HCT116 (cell line): Measurements from ENCODE around the gene AGAP1. TPM values are rescaled to one million over a fixed set of nuclear protein-coding genes. Genes with fewer than 3 reads are reported as not detected.

Source experiments
- ATAC-seq: fragments of 200-7000 bp; cut with Tn5 transposase; 2 replicates; pipeline ENCODE4 v1.9.1; 2020; ENCODE audit warnings: mild to moderate bottlenecking, moderate library complexity
- BruUV-seq: library from RNA; stranded (reverse); fragments of 400-500 nt; replicated peaks from 2 replicates; lab custom pipeline; 2021; lab: Mats Ljungman, UMichigan
- CTCF ChIA-PET: fragments of 300-600 bp; sonication (Branson Sonifier 250); formaldehyde crosslinking; loops from one replicate; lab custom pipeline; 2021; ENCODE audit warnings: antibody characterized with exemption; lab: Charles Lee
- POLR2A ChIA-PET: fragments of 300-600, 350-600 bp; sonication (Branson Sonifier 250); formaldehyde crosslinking; loops from one replicate; lab custom pipeline; 2021; ENCODE audit warnings: antibody characterized with exemption; lab: Charles Lee
- RAD21 ChIA-PET, 2 experiments: fragments of 300-600 bp; sonication (Branson Sonifier 250); formaldehyde crosslinking; loops; one replicate each; lab custom pipeline; 2023; ENCODE audit warnings: low total read pairs in 2 of 2; ENCODE audit not compliant: uncharacterized antibody in 2 of 2, unreplicated experiment in 2 of 2, low non-redundant PET in 1 of 2; lab: Charles Lee
- DNase-seq: peaks from one replicate; pipeline ENCODE4 v3.0.0-alpha.2; 2010; ENCODE audit warnings: low read depth, low spot score
- H2AFZ ChIP-seq: fragments of 200-600 bp; shearing (Covaris generic), sonication (generic); 2 replicates; pipeline ENCODE4 v1.6.1; 2017; ENCODE audit warnings: low read depth, mixed run types, mixed read lengths, antibody characterized with exemption, low read length; ENCODE audit not compliant: poor library complexity, severe bottlenecking
- H3K27ac ChIP-seq: 2 replicates; pipeline ENCODE4 v1.5.1; 2012; ENCODE audit warnings: low read depth, low read length
- H3K27me3 ChIP-seq: fragments of 200-600 bp; sonication (generic); 2 replicates; pipeline ENCODE4 v1.6.1; 2016; ENCODE audit warnings: mixed run types, low read length, mixed read lengths; ENCODE audit not compliant: insufficient read depth
- H3K36me3 ChIP-seq, 2 experiments: fragments of 200-500 bp in 1 of 2; fragments of 200-600 bp in 1 of 2; sonication (Bioruptor generic) in 1 of 2; sonication (generic) in 1 of 2; 2 replicates each; pipeline versions ENCODE4 v1.5.1 to v1.6.1; 2014 to 2016; ENCODE audit warnings: low read length in 2 of 2, inconsistent platforms in 1 of 2, mixed read lengths in 1 of 2, mixed run types in 1 of 2; ENCODE audit not compliant: insufficient read depth in 2 of 2, control insufficient read depth in 1 of 2
- H3K4me1 ChIP-seq, 2 experiments: fragments of 200-600 bp in 1 of 2; sonication (generic) in 1 of 2; 2 replicates each; pipeline versions ENCODE4 v1.5.1 to v1.6.1; 2012 to 2017; ENCODE audit warnings: low read length in 2 of 2, inconsistent platforms in 1 of 2, mild to moderate bottlenecking in 1 of 2, mixed read lengths in 1 of 2, mixed run types in 1 of 2, moderate library complexity in 1 of 2; ENCODE audit not compliant: insufficient read depth in 2 of 2, control insufficient read depth in 1 of 2
- H3K4me2 ChIP-seq: fragments of 200-600 bp; sonication (generic); 2 replicates; pipeline ENCODE4 v1.6.1; 2017; ENCODE audit warnings: mixed run types, low read length, mixed read lengths
- H3K4me3 ChIP-seq, 2 experiments: fragments of 200-600 bp in 1 of 2; sonication (generic) in 1 of 2; replicated peaks in 1 of 2; 2 replicates each; pipeline ENCODE4 v1.5.1; 2011 to 2016; ENCODE audit warnings: low read length in 2 of 2, control low read depth in 1 of 2, low read depth in 1 of 2, mild to moderate bottlenecking in 1 of 2, mixed read lengths in 1 of 2, mixed run types in 1 of 2
- H3K79me2 ChIP-seq: fragments of 200-600 bp; sonication (generic); 2 replicates; pipeline ENCODE4 v1.6.1; 2017; ENCODE audit warnings: mild to moderate bottlenecking, mixed run types, low read length, moderate library complexity, mixed read lengths; ENCODE audit not compliant: insufficient read depth
- H3K9ac ChIP-seq: fragments of 200-600 bp; sonication (generic); 2 replicates; pipeline ENCODE4 v1.6.1; 2016; ENCODE audit warnings: low read length, mixed read lengths
- H3K9me2 ChIP-seq: fragments of 200-600 bp; sonication (generic), shearing (Covaris generic); 2 replicates; pipeline ENCODE4 v1.6.1; 2017; ENCODE audit warnings: mixed run types, mild to moderate bottlenecking, moderate library complexity; ENCODE audit not compliant: insufficient read depth
- H3K9me3 ChIP-seq, 2 experiments: fragments of 200-500 bp in 1 of 2; fragments of 200-600 bp in 1 of 2; sonication (Bioruptor generic) in 1 of 2; sonication (generic) in 1 of 2; 2 replicates each; pipeline ENCODE4 v1.6.1; 2014 to 2017; ENCODE audit warnings: low read length in 2 of 2, mixed read lengths in 2 of 2, inconsistent platforms in 1 of 2, low read depth in 1 of 2, mild to moderate bottlenecking in 1 of 2, mixed run types in 1 of 2, moderate library complexity in 1 of 2; ENCODE audit not compliant: control insufficient read depth in 1 of 2, insufficient read depth in 1 of 2
- H4K20me1 ChIP-seq: fragments of 200-600 bp; sonication (generic), shearing (Covaris generic); 2 replicates; pipeline ENCODE4 v1.6.1; 2017; ENCODE audit warnings: mixed run types, mild to moderate bottlenecking, moderate library complexity; ENCODE audit not compliant: insufficient read depth
- CBX3 ChIP-seq: IDR thresholded peaks from 2 replicates; pipeline ENCODE4 v1.6.1; 2012; ENCODE audit warnings: low read depth
- CTCF ChIP-seq, 3 experiments: fragments of 200-600 bp in 1 of 3; sonication (generic) in 1 of 3; IDR thresholded peaks in 2 of 3; conservative IDR thresholded peaks in 1 of 3; 2 replicates each; pipeline ENCODE4 v1.5.1; 2012 to 2017; ENCODE audit warnings: low read depth in 2 of 3, low read length in 2 of 3, antibody characterized with exemption in 1 of 3, borderline replicate concordance in 1 of 3, control low read depth in 1 of 3, mild to moderate bottlenecking in 1 of 3, mixed read lengths in 1 of 3, mixed run types in 1 of 3, moderate library complexity in 1 of 3; ENCODE audit not compliant: insufficient read depth in 1 of 3
- ELF1 ChIP-seq: IDR thresholded peaks from 2 replicates; pipeline ENCODE4 v1.6.1; 2012; ENCODE audit warnings: low read depth, borderline replicate concordance
- EZH2 ChIP-seq: fragments of 200-600 bp; sonication (generic); IDR thresholded peaks from 2 replicates; pipeline ENCODE4 v1.6.1; 2017; ENCODE audit warnings: antibody characterized with exemption, mixed run types
- EZH2phosphoT487 ChIP-seq: fragments of 200-600 bp; IDR thresholded peaks from 2 replicates; pipeline ENCODE4 v1.6.1; 2018; ENCODE audit warnings: antibody characterized with exemption, borderline replicate concordance
- FOSL1 ChIP-seq: IDR thresholded peaks from 2 replicates; pipeline ENCODE4 v1.6.1; 2012; ENCODE audit warnings: low read depth
- JUND ChIP-seq: IDR thresholded peaks from 2 replicates; pipeline ENCODE4 v1.6.1; 2012
- POLR2AphosphoS5 ChIP-seq: IDR thresholded peaks from 2 replicates; pipeline ENCODE4 v1.6.1; 2011; ENCODE audit warnings: mild to moderate bottlenecking, low read depth, low read length, moderate library complexity
- RAD21 ChIP-seq: IDR thresholded peaks from 2 replicates; pipeline ENCODE4 v1.6.1; 2012; ENCODE audit warnings: low read depth, mild to moderate bottlenecking
- SP1 ChIP-seq: IDR thresholded peaks from 2 replicates; pipeline ENCODE4 v1.6.1; 2012; ENCODE audit warnings: low read depth
- SRF ChIP-seq: IDR thresholded peaks from 2 replicates; pipeline ENCODE4 v1.6.1; 2012; ENCODE audit warnings: low read depth
- ZBTB33 ChIP-seq: IDR thresholded peaks from 2 replicates; pipeline ENCODE4 v1.6.1; 2011; ENCODE audit warnings: mild to moderate bottlenecking, low read length, moderate library complexity; ENCODE audit not compliant: insufficient replicate concordance; ENCODE audit errors: extremely low read depth
- ZFX ChIP-seq: fragments of 450-650 bp; IDR thresholded peaks from 2 replicates; pipeline ENCODE4 v1.6.1; 2017
- ZNF274 ChIP-seq: fragments of 200-500 bp; sonication (Bioruptor generic); IDR thresholded peaks from 2 replicates; pipeline ENCODE4 v1.6.1; 2014; ENCODE audit warnings: mild to moderate bottlenecking, low read depth, low read length, inconsistent platforms
- intact Hi-C: fragments of 100-400 bp; cut with micrococcal nuclease; formaldehyde crosslinking; loops from 2 replicates; pipeline ENCODE4 v1.10.0; 2022
- total RNA-seq: library from RNA; stranded (reverse); gene quantifications from one replicate; pipeline ENCODE4 v1.2.1, GENCODE V29; 2021; ENCODE audit not compliant: unreplicated experiment
- TF ChIP-seq, protein P1 (sequence below): IDR thresholded peaks from 2 replicates; pipeline ENCODE4 v1.6.1; 2012; ENCODE audit warnings: low read depth
- TF ChIP-seq, protein P2 (sequence below): IDR thresholded peaks from 2 replicates; pipeline ENCODE4 v1.6.1; 2012

The AGAP1 gene
- total RNA-seq, 1 experiment from 2014 or later = 43.8 TPM

GRCh38 chr2:235553291-235553690, 59.4 kb downstream of the AGAP1 start:
- Histone ChIP-seq H3K79me2 (peaks cover 92% of the 10 kb centered on the region), H3K4me3 (no peak overlapping the region), H3K9me3 (no peaks in the 10 kb centered on the region), H4K20me1 (no peaks in the 10 kb centered on the region), H3K9ac (no peak overlapping the region), H3K36me3 (no peaks in the 10 kb centered on the region), H2AFZ (no peak overlapping the region), H3K27ac (no peak overlapping the region), H3K9me2 (no peaks in the 10 kb centered on the region), H3K27me3 (no peaks in the 10 kb centered on the region), H3K4me1 (peaks cover 3 to 22% of the 10 kb centered on the region in 2 experiments; a peak in 3 of 4 replicates), H3K4me2 (no peak overlapping the region)
- TF ChIP-seq FOSL1 (no peak), EZH2phosphoT487 (no peak), CTCF (IDR thresholded peaks at IDR 0.05 in 2 of 3, conservative IDR thresholded peaks at IDR 0.05 in 1 of 3; ENCODE audit: borderline replicate concordance in 1 of 3, insufficient read depth in 1 of 3, low read depth in 2 of 3, low read length in 2 of 3) (no peak), SRF (no peak), RAD21 (no peak), POLR2AphosphoS5 (no peak), SP1 (no peak), ZNF274 (no peak), ZFX (no peak), EZH2 (no peak), ELF1 (no peak), JUND (no peak), CBX3 (no peak), ZBTB33 (no peak)
- TF ChIP-seq, protein P1, sequence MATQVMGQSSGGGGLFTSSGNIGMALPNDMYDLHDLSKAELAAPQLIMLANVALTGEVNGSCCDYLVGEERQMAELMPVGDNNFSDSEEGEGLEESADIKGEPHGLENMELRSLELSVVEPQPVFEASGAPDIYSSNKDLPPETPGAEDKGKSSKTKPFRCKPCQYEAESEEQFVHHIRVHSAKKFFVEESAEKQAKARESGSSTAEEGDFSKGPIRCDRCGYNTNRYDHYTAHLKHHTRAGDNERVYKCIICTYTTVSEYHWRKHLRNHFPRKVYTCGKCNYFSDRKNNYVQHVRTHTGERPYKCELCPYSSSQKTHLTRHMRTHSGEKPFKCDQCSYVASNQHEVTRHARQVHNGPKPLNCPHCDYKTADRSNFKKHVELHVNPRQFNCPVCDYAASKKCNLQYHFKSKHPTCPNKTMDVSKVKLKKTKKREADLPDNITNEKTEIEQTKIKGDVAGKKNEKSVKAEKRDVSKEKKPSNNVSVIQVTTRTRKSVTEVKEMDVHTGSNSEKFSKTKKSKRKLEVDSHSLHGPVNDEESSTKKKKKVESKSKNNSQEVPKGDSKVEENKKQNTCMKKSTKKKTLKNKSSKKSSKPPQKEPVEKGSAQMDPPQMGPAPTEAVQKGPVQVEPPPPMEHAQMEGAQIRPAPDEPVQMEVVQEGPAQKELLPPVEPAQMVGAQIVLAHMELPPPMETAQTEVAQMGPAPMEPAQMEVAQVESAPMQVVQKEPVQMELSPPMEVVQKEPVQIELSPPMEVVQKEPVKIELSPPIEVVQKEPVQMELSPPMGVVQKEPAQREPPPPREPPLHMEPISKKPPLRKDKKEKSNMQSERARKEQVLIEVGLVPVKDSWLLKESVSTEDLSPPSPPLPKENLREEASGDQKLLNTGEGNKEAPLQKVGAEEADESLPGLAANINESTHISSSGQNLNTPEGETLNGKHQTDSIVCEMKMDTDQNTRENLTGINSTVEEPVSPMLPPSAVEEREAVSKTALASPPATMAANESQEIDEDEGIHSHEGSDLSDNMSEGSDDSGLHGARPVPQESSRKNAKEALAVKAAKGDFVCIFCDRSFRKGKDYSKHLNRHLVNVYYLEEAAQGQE = no peak
- TF ChIP-seq, protein P2, sequence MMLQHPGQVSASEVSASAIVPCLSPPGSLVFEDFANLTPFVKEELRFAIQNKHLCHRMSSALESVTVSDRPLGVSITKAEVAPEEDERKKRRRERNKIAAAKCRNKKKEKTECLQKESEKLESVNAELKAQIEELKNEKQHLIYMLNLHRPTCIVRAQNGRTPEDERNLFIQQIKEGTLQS = no peak
- intact Hi-C loops = no loop called here
- CTCF ChIA-PET = no interaction called here
- POLR2A ChIA-PET = no interaction called here
- ATAC-seq (no peak), DNase-seq (no peak)
- BruUV-seq = no TSS peak
- RAD21 ChIA-PET = no interaction called here
